NT2/D1 (cell line): ENCODE measurements around the gene TMEM50B.

Source experiments
- DNase-seq: peaks from one replicate; pipeline ENCODE4 v3.0.0-alpha.2; 2011; ENCODE audit warnings: low read depth, low spot score
- H3K27me3 ChIP-seq: 2 replicates; pipeline ENCODE4 v1.6.0; 2011; ENCODE audit warnings: mild to moderate bottlenecking; ENCODE audit not compliant: insufficient read length, insufficient read depth
- H3K36me3 ChIP-seq: 2 replicates; pipeline ENCODE4 v1.6.1; 2011; ENCODE audit warnings: mild to moderate bottlenecking, low read length, mixed read lengths; ENCODE audit not compliant: insufficient read depth, insufficient read length
- H3K4me1 ChIP-seq: 2 replicates; pipeline ENCODE4 v1.5.1; 2011; ENCODE audit not compliant: insufficient read depth, insufficient read length
- H3K4me3 ChIP-seq: 2 replicates; pipeline ENCODE4 v1.5.1; 2011; ENCODE audit warnings: low read depth; ENCODE audit not compliant: insufficient read length
- H3K9ac ChIP-seq: 2 replicates; pipeline ENCODE4 v1.6.0; 2011; ENCODE audit warnings: low read depth; ENCODE audit not compliant: insufficient read length
- H3K9me3 ChIP-seq: 2 replicates; pipeline ENCODE4 v1.5.1; 2011; ENCODE audit warnings: mild to moderate bottlenecking, low read length; ENCODE audit not compliant: insufficient read depth
- SUZ12 ChIP-seq: IDR thresholded peaks from 2 replicates; pipeline ENCODE4 v1.6.1; 2011; ENCODE audit not compliant: insufficient read length, insufficient read depth; ENCODE audit errors: extremely low read depth
- YY1 ChIP-seq: IDR thresholded peaks from 2 replicates; pipeline ENCODE4 v1.6.1; 2011; ENCODE audit not compliant: insufficient read length, insufficient read depth
- ZNF274 ChIP-seq: IDR thresholded peaks from 2 replicates; pipeline ENCODE4 v1.6.1; 2011; ENCODE audit warnings: mild to moderate bottlenecking, low read depth, low read length

Gene TMEM50B

GRCh38 chr21:33437140-33437539 is 42.6 kb downstream of the TMEM50B start:
- H3K36me3 ChIP-seq: peaks cover 62% of the 10 kb centered on the region
- H3K4me1 ChIP-seq: no peaks in the 10 kb centered on the region
- TF ChIP-seq SUZ12 (no peak), ZNF274 (no peak), YY1 (no peak)
- no peaks in the 10 kb centered on the region for H3K9me3 ChIP-seq
- H3K4me3 ChIP-seq: no peak overlapping the region
- no peak for DNase-seq
- no peaks in the 10 kb centered on the region for H3K27me3 ChIP-seq
- H3K9ac ChIP-seq: no peak overlapping the region

GRCh38 chr21:33434770-33435360 is 44.9 kb downstream of the TMEM50B start:
- H3K36me3 ChIP-seq: peaks cover 84% of the 10 kb centered on the region
- H3K4me3 ChIP-seq: no peak overlapping the region
- H3K4me1 ChIP-seq: no peaks in the 10 kb centered on the region
- no peaks in the 10 kb centered on the region for H3K9me3 ChIP-seq
- no peaks in the 10 kb centered on the region for H3K27me3 ChIP-seq
- DNase-seq: no peak
- TF ChIP-seq YY1 (no peak), SUZ12 (no peak), ZNF274 (no peak)
- no peak overlapping the region for H3K9ac ChIP-seq

- no peak for DNase-seq
- Histone ChIP-seq H3K4me3 (no peak overlapping the region), H3K9ac (no peak overlapping the region), H3K27me3 (no peaks in the 10 kb centered on the region), H3K36me3 (peaks cover 92% of the 10 kb centered on the region), H3K4me1 (no peaks in the 10 kb centered on the region), H3K9me3 (no peaks in the 10 kb centered on the region)
- TF ChIP-seq ZNF274 (no peak), SUZ12 (no peak), YY1 (no peak)
Observed at GRCh38 chr21:33433425-33434114, 46.2 kb downstream of the TMEM50B start.

- Histone ChIP-seq H3K36me3 (peaks cover 92% of the 10 kb centered on the region), H3K4me1 (no peaks in the 10 kb centered on the region), H3K9ac (no peak overlapping the region), H3K4me3 (no peak overlapping the region), H3K9me3 (no peaks in the 10 kb centered on the region), H3K27me3 (no peaks in the 10 kb centered on the region)
- no peak for DNase-seq
- TF ChIP-seq SUZ12: no peak
- no peak for TF ChIP-seq YY1
- TF ChIP-seq ZNF274: no peak
Observed at GRCh38 chr21:33433001-33433400, 46.8 kb downstream of the TMEM50B start.

DNA sequence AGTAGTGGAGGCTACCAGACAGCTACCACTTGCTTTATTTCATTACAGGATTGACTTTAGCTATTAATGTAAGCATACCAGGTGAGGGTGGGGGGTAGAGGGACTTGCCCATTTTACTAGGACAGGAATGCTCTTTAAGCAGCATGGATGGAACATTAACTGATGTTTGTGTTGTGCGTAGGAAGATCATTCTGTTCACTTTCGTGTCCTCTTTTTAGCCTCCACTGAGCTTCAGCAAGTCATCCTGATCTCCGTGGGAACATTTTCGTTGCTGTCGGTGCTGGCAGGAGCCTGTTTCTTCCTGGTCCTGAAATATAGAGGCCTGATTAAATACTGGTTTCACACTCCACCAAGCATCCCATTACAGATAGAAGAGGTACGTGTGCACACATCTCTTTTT is 47.3 kb downstream of the TMEM50B start:
- no peaks in the 10 kb centered on the region for H3K27me3 ChIP-seq
- H3K4me3 ChIP-seq: no peak overlapping the region
- H3K36me3 ChIP-seq: peaks cover 92% of the 10 kb centered on the region
- H3K9ac ChIP-seq: no peak overlapping the region
- DNase-seq: no peak
- H3K9me3 ChIP-seq: no peaks in the 10 kb centered on the region
- TF ChIP-seq ZNF274 (no peak), YY1 (no peak), SUZ12 (no peak)
- H3K4me1 ChIP-seq: no peaks in the 10 kb centered on the region

GRCh38 chr21:33430858-33431257 is 48.9 kb downstream of the TMEM50B start:
- Histone ChIP-seq H3K4me3 (no peak overlapping the region), H3K27me3 (no peaks in the 10 kb centered on the region), H3K36me3 (peaks cover 92% of the 10 kb centered on the region), H3K9ac (no peak overlapping the region), H3K9me3 (no peaks in the 10 kb centered on the region), H3K4me1 (no peaks in the 10 kb centered on the region)
- no peak for TF ChIP-seq SUZ12
- no peak for TF ChIP-seq YY1
- TF ChIP-seq ZNF274: no peak
- DNase-seq: no peak

DNA sequence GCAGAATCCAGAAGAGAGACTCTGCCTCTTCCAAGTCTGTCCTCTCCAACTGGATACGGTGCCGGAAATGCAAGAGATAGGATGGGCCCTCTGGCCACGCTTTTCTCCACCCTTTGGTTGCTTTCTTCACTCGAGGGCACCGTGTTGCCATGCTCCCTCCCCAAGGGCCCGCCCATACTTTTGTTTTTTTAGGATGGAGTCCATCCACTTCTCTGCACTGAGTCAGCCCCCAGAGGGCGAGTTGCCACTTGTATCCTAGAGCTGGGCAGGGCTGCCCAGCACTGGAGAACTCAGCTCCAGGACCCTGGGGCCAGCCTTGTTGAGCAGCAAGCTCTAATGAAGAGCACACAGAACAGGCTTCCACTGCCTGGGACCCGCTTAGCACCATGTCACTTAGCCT is 51.1 kb downstream of the TMEM50B start:
- DNase-seq: no peak
- Histone ChIP-seq H3K4me3 (no peak overlapping the region), H3K27me3 (no peaks in the 10 kb centered on the region), H3K9ac (no peak overlapping the region), H3K9me3 (no peaks in the 10 kb centered on the region), H3K4me1 (no peaks in the 10 kb centered on the region), H3K36me3 (peaks cover 93% of the 10 kb centered on the region)
- TF ChIP-seq ZNF274 (no peak), YY1 (no peak), SUZ12 (no peak)
